ENCODE results near the gene DEFB128. TPM values are rescaled to one million over a fixed set of nuclear protein-coding genes. Genes with fewer than 3 reads are reported as not detected.

The DEFB128 gene
- total and polyA plus RNA-seq, 2 donors (not counting 3 experiments of a cell fraction or from before 2014, with no cell fraction given), result not detected

DNA sequence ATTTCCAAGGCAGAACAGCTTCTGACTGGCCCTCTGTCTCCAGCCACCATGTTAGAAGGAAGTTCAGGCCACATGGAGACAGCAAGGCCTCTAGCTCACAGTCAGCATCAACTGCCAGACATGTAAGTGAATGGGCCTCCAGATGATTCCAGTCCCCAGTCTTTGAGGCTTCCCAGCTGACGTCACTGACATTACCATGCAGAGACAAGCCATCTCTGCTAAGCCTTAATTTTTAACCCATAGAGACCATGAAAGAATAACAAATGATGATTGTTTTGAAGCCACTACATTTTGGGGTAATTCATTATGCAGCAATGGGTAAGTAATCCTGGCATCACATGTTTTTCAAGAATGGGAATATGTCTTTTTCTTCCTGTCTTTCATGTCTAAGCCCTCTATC lies 26.3 kb upstream of the DEFB128 start:
- Histone ChIP-seq H3K27ac (ENCODE audit: insufficient read depth, low read depth, low read length) (no peak overlapping the region), H3K4me1 (ENCODE audit: control insufficient read depth, extremely low read depth, insufficient read depth, low read length) (no peaks in the 10 kb centered on the region), H3K79me2 (ENCODE audit: control insufficient read depth, insufficient read depth, low read length) (no peaks in the 10 kb centered on the region), H3K4me2 (ENCODE audit: insufficient read depth, low read length) (no peak overlapping the region), H3K4me3 (replicated peaks in 1 of 3; ENCODE audit: insufficient read depth in 1 of 3, low read depth in 1 of 3, low read length in 3 of 3) (no peak overlapping the region), H4K20me1 (replicated peaks; ENCODE audit: control insufficient read depth, extremely low read depth, insufficient read depth, low read length) (no peaks in the 10 kb centered on the region), H2AFZ (ENCODE audit: low read depth, low read length) (no peak overlapping the region), H3K9me3 (replicated peaks; ENCODE audit: control insufficient read depth, insufficient read depth, low read length) (no peaks in the 10 kb centered on the region), H3K9me1 (replicated peaks; ENCODE audit: control insufficient read depth, extremely low read depth, insufficient read depth, low read length) (no peaks in the 10 kb centered on the region), H3K27me3 (ENCODE audit: control insufficient read depth in 2 of 2, insufficient read depth in 2 of 2, low read length in 2 of 2) (peaks cover 13 to 17% of the 10 kb centered on the region in 2 experiments), H3K9ac (replicated peaks; ENCODE audit: extremely low read depth, insufficient read depth, low read length) (no peak overlapping the region), H3K36me3 (ENCODE audit: control insufficient read depth in 2 of 2, extremely low read depth in 1 of 2, insufficient read depth in 2 of 2, low read length in 2 of 2) (no peaks in the 10 kb centered on the region)
- intact Hi-C loops (cut with micrococcal nuclease) (no loop called here), dilution Hi-C loops (cut with MboI; ENCODE audit: extremely low pct_ligation_motif_present, low sequenced_read_pairs) (no loop called here)
- POLR2A ChIA-PET, result no interaction called here
- no peak for DNase-seq (ENCODE audit: low read depth, low spot score)
- TF ChIP-seq EZH2 (IDR thresholded peaks at IDR 0.05; ENCODE audit: borderline replicate concordance, low read depth, low read length, severe bottlenecking), result no peak
- TF ChIP-seq, protein P1, sequence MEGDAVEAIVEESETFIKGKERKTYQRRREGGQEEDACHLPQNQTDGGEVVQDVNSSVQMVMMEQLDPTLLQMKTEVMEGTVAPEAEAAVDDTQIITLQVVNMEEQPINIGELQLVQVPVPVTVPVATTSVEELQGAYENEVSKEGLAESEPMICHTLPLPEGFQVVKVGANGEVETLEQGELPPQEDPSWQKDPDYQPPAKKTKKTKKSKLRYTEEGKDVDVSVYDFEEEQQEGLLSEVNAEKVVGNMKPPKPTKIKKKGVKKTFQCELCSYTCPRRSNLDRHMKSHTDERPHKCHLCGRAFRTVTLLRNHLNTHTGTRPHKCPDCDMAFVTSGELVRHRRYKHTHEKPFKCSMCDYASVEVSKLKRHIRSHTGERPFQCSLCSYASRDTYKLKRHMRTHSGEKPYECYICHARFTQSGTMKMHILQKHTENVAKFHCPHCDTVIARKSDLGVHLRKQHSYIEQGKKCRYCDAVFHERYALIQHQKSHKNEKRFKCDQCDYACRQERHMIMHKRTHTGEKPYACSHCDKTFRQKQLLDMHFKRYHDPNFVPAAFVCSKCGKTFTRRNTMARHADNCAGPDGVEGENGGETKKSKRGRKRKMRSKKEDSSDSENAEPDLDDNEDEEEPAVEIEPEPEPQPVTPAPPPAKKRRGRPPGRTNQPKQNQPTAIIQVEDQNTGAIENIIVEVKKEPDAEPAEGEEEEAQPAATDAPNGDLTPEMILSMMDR (IDR thresholded peaks at IDR 0.05; ENCODE audit: extremely low read depth in 1 of 2, insufficient read depth in 1 of 2, low read depth in 1 of 2, low read length in 2 of 2), result no peak
- TF ChIP-seq MYC (IDR thresholded peaks at IDR 0.05; ENCODE audit: low read depth, low read length), result no peak
- no peak for TF ChIP-seq JUN (IDR thresholded peaks at IDR 0.05; ENCODE audit: borderline replicate concordance, insufficient read depth, insufficient read length, low read depth)
- no peak for TF ChIP-seq POLR2A (IDR thresholded peaks at IDR 0.05; ENCODE audit: low read depth, low read length)
- TF ChIP-seq POLR2AphosphoS5 (IDR thresholded peaks at IDR 0.05; ENCODE audit: insufficient read depth, low read depth, low read length), result no peak
- TF ChIP-seq FOS (IDR thresholded peaks at IDR 0.05; ENCODE audit: borderline replicate concordance, insufficient read depth, low read length), result no peak
- TF ChIP-seq GATA2 (IDR thresholded peaks at IDR 0.05; ENCODE audit: insufficient read depth, insufficient read length, low read depth, low read length), result no peak
- TF ChIP-seq, protein P2, sequence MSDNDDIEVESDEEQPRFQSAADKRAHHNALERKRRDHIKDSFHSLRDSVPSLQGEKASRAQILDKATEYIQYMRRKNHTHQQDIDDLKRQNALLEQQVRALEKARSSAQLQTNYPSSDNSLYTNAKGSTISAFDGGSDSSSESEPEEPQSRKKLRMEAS (IDR thresholded peaks at IDR 0.05; ENCODE audit: insufficient read depth, insufficient read length), result no peak
- no TSS peak for BruUV-seq (replicated peaks)
- CTCF ChIA-PET, result no interaction called here
- FAIRE-seq, result no peak

Measured in endothelial cell of umbilical vein (primary cell).